ENCODE data around the gene LARP4. TPM values are rescaled to one million over a fixed set of nuclear protein-coding genes. Genes with fewer than 3 reads are reported as not detected.

Gene LARP4
- total and polyA plus RNA-seq, 9 of the 15 experiments (the other 6 are each of a cell fraction or from before 2014, with no cell fraction given), result 31.6 to 84.5 (median 52.4) TPM

DNA sequence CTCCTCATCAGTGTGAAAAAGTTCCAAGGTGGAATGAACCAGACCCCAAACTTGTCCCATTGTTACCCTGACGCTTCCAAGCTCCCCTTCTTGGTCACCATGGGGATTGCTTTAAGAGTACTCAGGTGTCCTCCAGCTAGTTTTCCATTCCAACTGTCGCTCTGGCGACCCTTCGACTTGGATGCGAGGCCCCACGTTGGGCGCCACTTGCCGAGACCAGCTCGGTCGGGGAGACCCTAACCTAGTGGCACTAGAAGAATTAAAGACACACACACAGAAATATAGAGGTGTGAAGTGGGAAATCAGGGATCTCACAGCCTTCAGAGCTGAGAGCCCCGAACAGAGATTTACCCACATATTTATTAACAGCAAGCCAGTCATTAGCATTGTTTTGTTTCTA lies 97.4 kb downstream of the LARP4 start (continued):
- TF ChIP-seq, protein P1, sequence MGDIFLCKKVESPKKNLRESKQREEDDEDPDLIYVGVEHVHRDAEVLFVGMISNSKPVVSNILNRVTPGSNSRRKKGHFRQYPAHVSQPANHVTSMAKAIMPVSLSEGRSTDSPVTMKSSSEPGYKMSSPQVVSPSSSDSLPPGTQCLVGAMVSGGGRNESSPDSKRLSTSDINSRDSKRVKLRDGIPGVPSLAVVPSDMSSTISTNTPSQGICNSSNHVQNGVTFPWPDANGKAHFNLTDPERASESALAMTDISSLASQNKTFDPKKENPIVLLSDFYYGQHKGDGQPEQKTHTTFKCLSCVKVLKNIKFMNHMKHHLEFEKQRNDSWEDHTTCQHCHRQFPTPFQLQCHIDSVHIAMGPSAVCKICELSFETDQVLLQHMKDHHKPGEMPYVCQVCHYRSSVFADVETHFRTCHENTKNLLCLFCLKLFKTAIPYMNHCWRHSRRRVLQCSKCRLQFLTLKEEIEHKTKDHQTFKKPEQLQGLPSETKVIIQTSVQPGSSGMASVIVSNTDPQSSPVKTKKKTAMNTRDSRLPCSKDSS (IDR thresholded peaks at IDR 0.05; ENCODE audit: low read depth, partially characterized antibody), result peak; percentile 65
- TF ChIP-seq TRIM24 (IDR thresholded peaks at IDR 0.05) (peak in 1 of 2 experiments; percentile 60; a peak in 2 of 4 replicates), ZBTB7A (IDR thresholded peaks at IDR 0.05; ENCODE audit: borderline replicate concordance, control insufficient read depth, low read depth, low read length) (peak; percentile 59)

DNA sequence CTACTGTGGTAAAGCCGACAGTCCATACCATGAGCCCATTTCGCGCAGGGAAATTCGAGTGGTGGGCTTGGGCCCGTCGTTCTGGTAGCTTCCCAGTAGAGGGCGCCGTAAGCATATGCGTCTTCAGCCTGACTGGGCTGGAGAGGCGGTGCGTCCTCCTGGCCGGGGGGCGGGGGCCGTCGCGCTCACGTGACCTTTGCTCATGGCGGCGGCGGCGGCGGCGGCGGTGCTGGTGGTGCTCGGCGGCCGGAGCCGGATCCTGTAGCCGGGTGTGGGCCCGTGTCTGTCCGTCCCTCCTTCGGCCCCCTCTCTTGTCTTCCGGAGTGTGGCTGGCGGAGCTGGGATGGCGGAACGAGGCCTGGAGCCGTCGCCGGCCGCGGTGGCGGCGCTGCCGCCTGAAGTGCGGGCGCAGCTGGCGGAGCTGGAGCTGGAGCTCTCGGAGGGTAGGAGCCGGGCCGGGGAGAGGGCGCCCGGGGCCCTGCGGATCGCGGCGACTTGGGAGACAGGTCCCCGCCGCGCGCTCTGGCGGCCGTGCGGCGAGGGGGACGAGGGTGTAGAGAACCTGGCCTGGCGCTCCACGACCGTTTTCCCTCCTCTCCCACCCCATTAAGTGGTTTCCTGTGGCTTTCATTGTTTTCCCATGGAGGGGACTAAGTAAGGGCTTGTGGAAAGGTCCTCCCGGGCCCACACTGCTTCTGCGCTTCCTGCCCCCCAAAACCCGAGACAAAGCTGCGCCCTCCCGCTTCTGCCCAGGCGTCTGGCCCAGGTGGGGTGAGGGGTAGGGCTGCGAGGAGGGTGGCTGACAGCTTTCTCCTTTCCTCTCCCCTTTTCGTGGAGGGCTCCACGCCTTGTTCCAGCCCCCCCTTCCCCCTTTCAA lies 104.4 kb downstream of the LARP4 start, which contains the start of gene DIP2B:
Gene DIP2B, plus strand, starts transcription at position 188 of the 877 bp plus-strand sequence. Its CDS starts 156 bp downstream, at position 344.
- FAIRE-seq (peak; percentile 87), ATAC-seq (peak; percentile 94), DNase-seq (ENCODE audit: extremely low read depth in 1 of 4, low spot score in 3 of 4) (peak; percentile 92 to 96 (median 95))
- H3K36me3 ChIP-seq (ENCODE audit: control insufficient read depth, insufficient read depth, low read length), result 0 out of 3 replicates have a peak, but pooled peaks cover 2% of the 10 kb centered on the region
- H3K27ac ChIP-seq (ENCODE audit: extremely low read depth, low read depth, low read length), result peak within 1 kb of the TSS; percentile 86
- in situ Hi-C loops (cut with MboI) (loop anchor here (5.0 to 10.0 kb wide), 2 partner anchors 132 to 240 kb away; no protein-coding TSS in a partner anchor), intact Hi-C loops (cut with micrococcal nuclease) (loop anchor here (1.0 to 5.0 kb wide), 2 partner anchors 92 to 229 kb away; no protein-coding TSS in a partner anchor)
- ChIA-PET CTCF (ENCODE audit: low intra/inter-chr PET ratio) (interaction anchor here (0.6 to 1.8 kb wide), 8 partner anchors 60 to 836 kb away, joined by 3 to 19 read pairs (median 4); no protein-coding TSS in a partner anchor), POLR2A (interaction anchor here (0.6 to 1.3 kb wide), 6 partner anchors 10 to 667 kb away, joined by 3 to 7 read pairs (median 4); no protein-coding TSS in a partner anchor)
- no TSS peak for BruUV-seq (replicated peaks)
- peak within 1 kb of the TSS; percentile 84 to 98 for H3K9ac ChIP-seq (ENCODE audit: insufficient read depth in 1 of 2, low read depth in 2 of 2, low read length in 2 of 2)
- peaks cover 9% of the 10 kb centered on the region for H4K20me1 ChIP-seq (replicated peaks; ENCODE audit: control insufficient read depth, insufficient read depth, low read length)
- H3K4me3 ChIP-seq, result peak within 1 kb of the TSS; percentile 94
- peaks cover 52% of the 10 kb centered on the region for H3K79me2 ChIP-seq (ENCODE audit: control insufficient read depth, insufficient read depth, low read length)
- no peaks in the 10 kb centered on the region for H3K27me3 ChIP-seq (ENCODE audit: control insufficient read depth in 2 of 2, insufficient read depth in 2 of 2, low read length in 2 of 2)
- H3K9me1 ChIP-seq (ENCODE audit: control insufficient read depth, insufficient read depth, low read length), result no peaks in the 10 kb centered on the region
- H3K4me1 ChIP-seq (replicated peaks in 1 of 2; ENCODE audit: control insufficient read depth in 2 of 2, insufficient read depth in 2 of 2, low read length in 2 of 2), result peaks cover 22 to 23% of the 10 kb centered on the region in 2 experiments
- peak within 1 kb of the TSS; percentile 91 for H3K4me2 ChIP-seq (ENCODE audit: insufficient read depth, low read length)
- 2% methylated on average over 26 of the region's 77 CpGs for WGBS (ENCODE audit: insufficient coverage, low coverage, missing lambda C conversion rate)
- peak within 1 kb of the TSS; percentile 91 for H2AFZ ChIP-seq (ENCODE audit: low read depth, low read length)
- no peaks in the 10 kb centered on the region for H3K9me3 ChIP-seq (replicated peaks; ENCODE audit: control insufficient read depth, insufficient read depth, low read depth, low read length)
- TF ChIP-seq, protein P2, sequence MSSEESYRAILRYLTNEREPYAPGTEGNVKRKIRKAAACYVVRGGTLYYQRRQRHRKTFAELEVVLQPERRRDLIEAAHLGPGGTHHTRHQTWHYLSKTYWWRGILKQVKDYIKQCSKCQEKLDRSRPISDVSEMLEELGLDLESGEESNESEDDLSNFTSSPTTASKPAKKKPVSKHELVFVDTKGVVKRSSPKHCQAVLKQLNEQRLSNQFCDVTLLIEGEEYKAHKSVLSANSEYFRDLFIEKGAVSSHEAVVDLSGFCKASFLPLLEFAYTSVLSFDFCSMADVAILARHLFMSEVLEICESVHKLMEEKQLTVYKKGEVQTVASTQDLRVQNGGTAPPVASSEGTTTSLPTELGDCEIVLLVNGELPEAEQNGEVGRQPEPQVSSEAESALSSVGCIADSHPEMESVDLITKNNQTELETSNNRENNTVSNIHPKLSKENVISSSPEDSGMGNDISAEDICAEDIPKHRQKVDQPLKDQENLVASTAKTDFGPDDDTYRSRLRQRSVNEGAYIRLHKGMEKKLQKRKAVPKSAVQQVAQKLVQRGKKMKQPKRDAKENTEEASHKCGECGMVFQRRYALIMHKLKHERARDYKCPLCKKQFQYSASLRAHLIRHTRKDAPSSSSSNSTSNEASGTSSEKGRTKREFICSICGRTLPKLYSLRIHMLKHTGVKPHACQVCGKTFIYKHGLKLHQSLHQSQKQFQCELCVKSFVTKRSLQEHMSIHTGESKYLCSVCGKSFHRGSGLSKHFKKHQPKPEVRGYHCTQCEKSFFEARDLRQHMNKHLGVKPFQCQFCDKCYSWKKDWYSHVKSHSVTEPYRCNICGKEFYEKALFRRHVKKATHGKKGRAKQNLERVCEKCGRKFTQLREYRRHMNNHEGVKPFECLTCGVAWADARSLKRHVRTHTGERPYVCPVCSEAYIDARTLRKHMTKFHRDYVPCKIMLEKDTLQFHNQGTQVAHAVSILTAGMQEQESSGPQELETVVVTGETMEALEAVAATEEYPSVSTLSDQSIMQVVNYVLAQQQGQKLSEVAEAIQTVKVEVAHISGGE (CRISPR knock-in tag; IDR thresholded peaks at IDR 0.05), result peak in 2 of 3 experiments; percentile 74 to 92; a peak in 4 of 6 replicates
- TF ChIP-seq, protein P3, sequence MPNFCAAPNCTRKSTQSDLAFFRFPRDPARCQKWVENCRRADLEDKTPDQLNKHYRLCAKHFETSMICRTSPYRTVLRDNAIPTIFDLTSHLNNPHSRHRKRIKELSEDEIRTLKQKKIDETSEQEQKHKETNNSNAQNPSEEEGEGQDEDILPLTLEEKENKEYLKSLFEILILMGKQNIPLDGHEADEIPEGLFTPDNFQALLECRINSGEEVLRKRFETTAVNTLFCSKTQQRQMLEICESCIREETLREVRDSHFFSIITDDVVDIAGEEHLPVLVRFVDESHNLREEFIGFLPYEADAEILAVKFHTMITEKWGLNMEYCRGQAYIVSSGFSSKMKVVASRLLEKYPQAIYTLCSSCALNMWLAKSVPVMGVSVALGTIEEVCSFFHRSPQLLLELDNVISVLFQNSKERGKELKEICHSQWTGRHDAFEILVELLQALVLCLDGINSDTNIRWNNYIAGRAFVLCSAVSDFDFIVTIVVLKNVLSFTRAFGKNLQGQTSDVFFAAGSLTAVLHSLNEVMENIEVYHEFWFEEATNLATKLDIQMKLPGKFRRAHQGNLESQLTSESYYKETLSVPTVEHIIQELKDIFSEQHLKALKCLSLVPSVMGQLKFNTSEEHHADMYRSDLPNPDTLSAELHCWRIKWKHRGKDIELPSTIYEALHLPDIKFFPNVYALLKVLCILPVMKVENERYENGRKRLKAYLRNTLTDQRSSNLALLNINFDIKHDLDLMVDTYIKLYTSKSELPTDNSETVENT (CRISPR knock-in tag; IDR thresholded peaks at IDR 0.05), result 0 out of 2 replicates have a peak, but pooled peaks have one; percentile 33
- TF ChIP-seq, protein P4, sequence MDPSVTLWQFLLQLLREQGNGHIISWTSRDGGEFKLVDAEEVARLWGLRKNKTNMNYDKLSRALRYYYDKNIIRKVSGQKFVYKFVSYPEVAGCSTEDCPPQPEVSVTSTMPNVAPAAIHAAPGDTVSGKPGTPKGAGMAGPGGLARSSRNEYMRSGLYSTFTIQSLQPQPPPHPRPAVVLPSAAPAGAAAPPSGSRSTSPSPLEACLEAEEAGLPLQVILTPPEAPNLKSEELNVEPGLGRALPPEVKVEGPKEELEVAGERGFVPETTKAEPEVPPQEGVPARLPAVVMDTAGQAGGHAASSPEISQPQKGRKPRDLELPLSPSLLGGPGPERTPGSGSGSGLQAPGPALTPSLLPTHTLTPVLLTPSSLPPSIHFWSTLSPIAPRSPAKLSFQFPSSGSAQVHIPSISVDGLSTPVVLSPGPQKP (CRISPR knock-in tag; IDR thresholded peaks at IDR 0.05), result no peak
- peak; percentile 50 for TF ChIP-seq ETV5 (CRISPR knock-in tag; IDR thresholded peaks at IDR 0.05; ENCODE audit: low read depth)
- TF ChIP-seq ARID2 (IDR thresholded peaks at IDR 0.05), result peak; percentile 58; the same call in 1 of the 2 replicates
